ENCODE measurements around the gene SPINT4.
"Not testable (repeated sequence)": the region's sequence is repeated elsewhere in the genome, so short reads cannot be mapped to it uniquely, and the experiment has no call there.

DNA sequence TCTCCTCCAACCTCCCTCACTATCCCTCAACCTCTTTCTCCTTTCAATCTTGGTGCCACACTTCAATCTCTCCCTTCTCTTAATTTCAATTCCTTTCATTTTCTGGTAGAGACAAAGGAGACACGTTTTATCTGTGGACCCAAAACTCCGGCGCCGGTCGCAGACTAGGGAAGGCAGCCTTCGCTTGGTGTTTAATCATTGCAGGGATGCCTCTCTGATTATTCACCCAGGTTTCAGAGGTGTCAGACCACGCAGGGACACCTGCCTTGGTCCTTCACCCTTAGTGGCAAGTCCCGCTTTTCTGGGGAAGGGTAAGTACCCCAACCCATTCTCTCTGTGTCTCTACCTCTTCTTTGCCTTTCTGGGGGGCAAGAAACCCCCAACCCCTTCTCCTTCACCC, 37.8 kb downstream of the SPINT4 start:
- TF ChIP-seq, protein P1, sequence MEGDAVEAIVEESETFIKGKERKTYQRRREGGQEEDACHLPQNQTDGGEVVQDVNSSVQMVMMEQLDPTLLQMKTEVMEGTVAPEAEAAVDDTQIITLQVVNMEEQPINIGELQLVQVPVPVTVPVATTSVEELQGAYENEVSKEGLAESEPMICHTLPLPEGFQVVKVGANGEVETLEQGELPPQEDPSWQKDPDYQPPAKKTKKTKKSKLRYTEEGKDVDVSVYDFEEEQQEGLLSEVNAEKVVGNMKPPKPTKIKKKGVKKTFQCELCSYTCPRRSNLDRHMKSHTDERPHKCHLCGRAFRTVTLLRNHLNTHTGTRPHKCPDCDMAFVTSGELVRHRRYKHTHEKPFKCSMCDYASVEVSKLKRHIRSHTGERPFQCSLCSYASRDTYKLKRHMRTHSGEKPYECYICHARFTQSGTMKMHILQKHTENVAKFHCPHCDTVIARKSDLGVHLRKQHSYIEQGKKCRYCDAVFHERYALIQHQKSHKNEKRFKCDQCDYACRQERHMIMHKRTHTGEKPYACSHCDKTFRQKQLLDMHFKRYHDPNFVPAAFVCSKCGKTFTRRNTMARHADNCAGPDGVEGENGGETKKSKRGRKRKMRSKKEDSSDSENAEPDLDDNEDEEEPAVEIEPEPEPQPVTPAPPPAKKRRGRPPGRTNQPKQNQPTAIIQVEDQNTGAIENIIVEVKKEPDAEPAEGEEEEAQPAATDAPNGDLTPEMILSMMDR (IDR thresholded peaks at IDR 0.05; ENCODE audit: low read length) = not testable (repeated sequence)
- TF ChIP-seq EZH2 (IDR thresholded peaks at IDR 0.05; ENCODE audit: borderline replicate concordance, low read length) = not testable (repeated sequence)
